IMR-90 (cell line): ENCODE data around the gene PITX3. TPM values are rescaled to one million over a fixed set of nuclear protein-coding genes. Genes with fewer than 3 reads are reported as not detected.
A peak's percentile ranks its signal among the peaks of the same experiment; 100 is the strongest.

Experiments
- ATAC-seq: fragments of 200-7000 bp; cut with Tn5 transposase; 2 replicates; pipeline ENCODE4 v1.9.1; 2020; ENCODE audit warnings: low read depth, mild to moderate bottlenecking, moderate library complexity
- BruUV-seq: library from RNA; stranded (reverse); fragments of 400-500 nt; replicated peaks from 2 replicates; lab custom pipeline; 2021; lab: Mats Ljungman, UMichigan
- CTCF ChIA-PET: fragments of 300-600 bp; formaldehyde crosslinking; extraction: SDS; loops from one replicate; lab custom pipeline; 2021; ENCODE audit warnings: antibody characterized with exemption; lab: Yijun Ruan, JAX
- POLR2A ChIA-PET: fragments of 300-600 bp; sonication (Branson Sonifier 250); formaldehyde crosslinking; loops from one replicate; lab custom pipeline; 2022; ENCODE audit warnings: antibody characterized with exemption; ENCODE audit not compliant: unreplicated experiment; lab: Charles Lee
- DNase-seq: peaks from one replicate; pipeline ENCODE4 v3.0.0; 2013
- H2AFZ ChIP-seq: replicated peaks from 2 replicates; pipeline ENCODE3; 2013; ENCODE audit warnings: low read length, mild to moderate bottlenecking; ENCODE audit not compliant: poor library complexity
- H2AK5ac ChIP-seq: 2 replicates; pipeline ENCODE4 v1.6.1; 2013; ENCODE audit warnings: low read depth, low read length, inconsistent platforms
- H2AK9ac ChIP-seq: replicated peaks from 2 replicates; pipeline ENCODE3; 2013; ENCODE audit warnings: mild to moderate bottlenecking, low read depth, low read length, moderate library complexity; ENCODE audit not compliant: poor library complexity
- H2BK120ac ChIP-seq: 2 replicates; pipeline ENCODE4 v1.6.1; 2013; ENCODE audit warnings: low read depth, low read length, inconsistent platforms
- H2BK15ac ChIP-seq: 3 replicates; pipeline ENCODE4 v1.6.1; 2013; ENCODE audit warnings: low read depth, low read length, inconsistent platforms
- H2BK20ac ChIP-seq: 2 replicates; pipeline ENCODE4 v1.6.1; 2013; ENCODE audit warnings: low read depth, mild to moderate bottlenecking, inconsistent platforms, low read length, moderate library complexity
- H2BK5ac ChIP-seq: 2 replicates; pipeline ENCODE4 v1.6.1; 2013; ENCODE audit warnings: mild to moderate bottlenecking, low read depth, low read length, inconsistent platforms; ENCODE audit not compliant: poor library complexity, severe bottlenecking
- H3K14ac ChIP-seq: replicated peaks from 2 replicates; pipeline ENCODE4 v1.6.1; 2013; ENCODE audit warnings: low read depth, low read length, inconsistent platforms
- H3K18ac ChIP-seq: 2 replicates; pipeline ENCODE4 v1.6.1; 2013; ENCODE audit warnings: low read depth, low read length, control low read depth
- H3K23ac ChIP-seq: 2 replicates; pipeline ENCODE4 v1.6.1; 2013; ENCODE audit warnings: low read depth, low read length, inconsistent platforms
- H3K27ac ChIP-seq: 2 replicates; pipeline ENCODE4 v1.5.1; 2013; ENCODE audit warnings: mild to moderate bottlenecking, control low read depth, low read length; ENCODE audit not compliant: insufficient read depth
- H3K27me3 ChIP-seq: 2 replicates; pipeline ENCODE4 v1.6.1; 2013; ENCODE audit warnings: low read length; ENCODE audit not compliant: control insufficient read depth, insufficient read depth
- H3K36me3 ChIP-seq: 2 replicates; pipeline ENCODE4 v1.6.1; 2013; ENCODE audit warnings: low read length, mixed read lengths; ENCODE audit not compliant: control insufficient read depth, insufficient read depth
- H3K4ac ChIP-seq: 2 replicates; pipeline ENCODE4 v1.6.1; 2013; ENCODE audit warnings: low read depth, low read length, inconsistent platforms
- H3K4me1 ChIP-seq: 2 replicates; pipeline ENCODE4 v1.6.1; 2013; ENCODE audit warnings: low read length, mixed read lengths; ENCODE audit not compliant: control insufficient read depth, insufficient read depth
- H3K4me2 ChIP-seq: 2 replicates; pipeline ENCODE4 v1.6.1; 2013; ENCODE audit warnings: low read depth, mild to moderate bottlenecking, control low read depth, low read length, moderate library complexity
- H3K4me3 ChIP-seq: 2 replicates; pipeline ENCODE4 v1.5.1; 2013; ENCODE audit warnings: low read depth, mild to moderate bottlenecking, control low read depth, low read length, moderate library complexity; ENCODE audit not compliant: insufficient read depth
- H3K56ac ChIP-seq: 2 replicates; pipeline ENCODE4 v1.6.1; 2013; ENCODE audit warnings: low read length, inconsistent platforms; ENCODE audit not compliant: insufficient read depth; ENCODE audit errors: extremely low read depth
- H3K79me1 ChIP-seq, 2 experiments: 2 replicates each; pipeline ENCODE4 v1.6.1; 2013; ENCODE audit warnings: low read length in 2 of 2, inconsistent platforms in 1 of 2, low read depth in 1 of 2
- H3K9ac ChIP-seq: 2 replicates; pipeline ENCODE4 v1.6.1; 2013; ENCODE audit warnings: low read depth, low read length, control low read depth
- H3K9me1 ChIP-seq: 2 replicates; pipeline ENCODE4 v1.6.1; 2013; ENCODE audit warnings: low read length, inconsistent platforms; ENCODE audit not compliant: insufficient read depth
- H3K9me3 ChIP-seq: 2 replicates; pipeline ENCODE4 v1.6.1; 2013; ENCODE audit warnings: low read length; ENCODE audit not compliant: control insufficient read depth, insufficient read depth
- H4K20me1 ChIP-seq: 2 replicates; pipeline ENCODE4 v1.6.1; 2013; ENCODE audit warnings: low read length, inconsistent platforms; ENCODE audit not compliant: insufficient read depth
- H4K5ac ChIP-seq: 2 replicates; pipeline ENCODE4 v1.6.1; 2013; ENCODE audit warnings: mild to moderate bottlenecking, low read depth, low read length, control low read depth
- H4K8ac ChIP-seq, 2 experiments: 2 replicates each; pipeline ENCODE4 v1.6.1; 2013; ENCODE audit warnings: low read depth in 2 of 2, low read length in 2 of 2, control low read depth in 1 of 2, inconsistent platforms in 1 of 2
- H4K91ac ChIP-seq: 2 replicates; pipeline ENCODE4 v1.6.1; 2013; ENCODE audit warnings: low read depth, low read length, inconsistent platforms; ENCODE audit not compliant: insufficient read depth
- CHD1 ChIP-seq: IDR thresholded peaks from 2 replicates; pipeline ENCODE4 v1.6.1; 2012; ENCODE audit warnings: low read depth, low read length, improper control_type of control experiment
- MAZ ChIP-seq: IDR thresholded peaks from 2 replicates; pipeline ENCODE4 v1.6.1; 2012; ENCODE audit warnings: low read depth, mild to moderate bottlenecking, low read length, improper control_type of control experiment, moderate library complexity, borderline replicate concordance
- MXI1 ChIP-seq: IDR thresholded peaks from 2 replicates; pipeline ENCODE4 v1.6.1; 2012; ENCODE audit warnings: low read depth, mild to moderate bottlenecking, low read length, moderate library complexity, borderline replicate concordance
- NFE2L2 ChIP-seq: fragments of 150-350 bp; IDR thresholded peaks from 2 replicates; pipeline ENCODE4 v1.6.1; 2016; ENCODE audit warnings: low read depth, mild to moderate bottlenecking, low read length
- RFX5 ChIP-seq: IDR thresholded peaks from 2 replicates; pipeline ENCODE4 v1.8.0; 2012; ENCODE audit warnings: low read depth, mild to moderate bottlenecking, low read length, moderate library complexity
- WGBS, 2 experiments: methylation state at CpG; one replicate each; pipeline versions ENCODE4 v1.1.5 to v1.1.7; 2013; ENCODE audit warnings: missing lambda C conversion rate in 2 of 2; ENCODE audit not compliant: insufficient read length in 1 of 2; ENCODE audit errors: extremely low coverage in 2 of 2; 5-methylcytosine and 5-hydroxymethylcytosine counted together
- dilution Hi-C: fragments of 300-500 bp; cut with HindIII; formaldehyde crosslinking; loops from one replicate; pipeline ENCODE4 v1.14.3; 2018; ENCODE audit warnings: low sequenced_read_pairs; ENCODE audit not compliant: unreplicated experiment
- in situ Hi-C: fragments of 300-500 bp; cut with MboI; formaldehyde crosslinking; loops from 3 replicates; pipeline ENCODE4 v1.14.3; 2019; ENCODE audit warnings: low sequenced_read_pairs, inconsistent platforms, mixed read lengths
- intact Hi-C: fragments of 100-400 bp; cut with micrococcal nuclease; formaldehyde crosslinking; loops from 2 replicates; pipeline ENCODE4 v1.10.0; 2022
- polyA plus RNA-seq, 3 experiments: library from polyadenylated mRNA; depleted of rRNA; stranded (reverse); fragments of >200 nt; gene quantifications; 2 replicates each; pipeline ENCODE4 v1.2.3, GENCODE V29; 2012; ENCODE audit warnings: low replicate concordance in 1 of 3
- total RNA-seq: library from RNA; depleted of rRNA; stranded (reverse); fragments of >200 nt; gene quantifications from 2 replicates; pipeline ENCODE4 v1.2.3, GENCODE V29; 2012

The PITX3 gene
- total and polyA plus RNA-seq, 2 of the 4 experiments (the other 2 are of a cell fraction): not detected

DNA sequence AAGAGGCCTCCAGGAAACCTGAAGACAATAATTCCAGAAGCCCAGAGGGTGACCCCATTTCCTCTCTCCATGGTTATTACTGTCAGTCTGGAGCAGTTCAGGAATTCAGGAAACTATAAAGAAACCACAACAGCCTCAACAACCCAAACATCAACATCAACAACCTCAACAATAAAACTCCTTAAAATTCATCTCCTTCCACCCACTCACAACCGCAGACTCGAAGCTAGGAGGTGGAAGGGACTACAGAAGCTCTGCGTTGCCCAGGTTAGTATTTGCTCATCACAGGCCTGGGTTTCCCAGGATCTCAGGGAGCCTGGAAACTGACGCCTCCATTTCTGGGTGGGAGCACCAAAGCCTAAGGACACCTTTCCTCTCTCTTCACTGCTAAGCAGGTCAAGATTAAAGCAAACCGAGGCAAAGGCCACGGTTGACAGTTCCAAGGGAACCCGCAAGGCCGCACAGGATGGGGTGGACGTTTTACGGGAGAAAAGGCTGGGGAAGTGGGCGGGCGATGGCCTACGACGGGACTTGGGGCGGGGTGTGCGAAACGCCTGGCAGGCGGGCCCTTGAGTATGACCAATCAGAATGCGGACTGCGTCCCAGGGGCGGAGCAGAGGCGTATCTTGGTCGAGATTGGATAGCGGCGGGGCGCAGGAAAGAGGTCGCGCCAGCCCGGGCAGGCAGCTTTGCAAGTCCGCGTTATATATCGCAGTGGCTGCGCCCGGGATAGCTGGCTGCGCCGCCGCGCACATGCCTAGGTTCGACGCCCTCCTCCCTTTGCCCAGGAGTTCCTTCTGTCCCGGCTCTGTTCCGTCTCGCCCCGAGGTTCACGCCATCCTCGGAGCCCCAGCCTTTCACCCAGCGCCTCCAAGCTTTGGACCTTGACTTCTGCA, 15.4 kb downstream of the PITX3 start, which contains the start of gene ELOVL3:
TSS of gene ELOVL3 (plus strand) at position 654 of the 896 bp plus-strand sequence. CDS start 250 bp downstream, outside the sequence.
- BruUV-seq: no TSS peak
- dilution Hi-C loops (no loop called here), intact Hi-C loops (loop anchor here (10.0 kb wide), 1 partner anchor 359 kb away; no protein-coding TSS in a partner anchor), in situ Hi-C loops (loop anchor here (5.0 to 10.0 kb wide), 3 partner anchors 59 to 259 kb away; no protein-coding TSS in a partner anchor)
- peak within 1 kb of the TSS; percentile 54 for H3K9ac ChIP-seq
- H2AK9ac ChIP-seq: no peak within 1 kb of the TSS
- H3K27me3 ChIP-seq: peaks cover 22% of the 10 kb centered on the region
- peak within 1 kb of the TSS; percentile 14; the same call in 1 of the 2 replicates for H3K4ac ChIP-seq
- CTCF ChIA-PET: interaction anchor here (1.2 to 1.7 kb wide), 2 partner anchors 56 to 126 kb away, joined by 6 to 8 read pairs; no protein-coding TSS in a partner anchor
- H2BK5ac ChIP-seq: peak within 1 kb of the TSS; percentile 45
- H3K9me3 ChIP-seq: no peaks in the 10 kb centered on the region
- H3K4me3 ChIP-seq: peak within 1 kb of the TSS; percentile 33
- H3K14ac ChIP-seq: peak within 1 kb of the TSS; percentile 82
- peak within 1 kb of the TSS; percentile 9; the same call in 1 of the 2 replicates for H2BK120ac ChIP-seq
- no peak within 1 kb of the TSS for H2AK5ac ChIP-seq
- 2% methylated on average over 37 of the region's 47 CpGs; no CpG with 5 or more reads in 1 of the 2 experiments for WGBS, 2 experiments
- peak within 1 kb of the TSS; percentile 91 for H4K5ac ChIP-seq
- H2BK15ac ChIP-seq: no peak within 1 kb of the TSS
- no peak within 1 kb of the TSS for H3K23ac ChIP-seq
- DNase-seq: peak; percentile 91
- peak within 1 kb of the TSS; percentile 26; the same call in 1 of the 2 replicates for H4K91ac ChIP-seq
- H2AFZ ChIP-seq: peak within 1 kb of the TSS; percentile 95
- H3K27ac ChIP-seq: peak within 1 kb of the TSS; percentile 35
- H4K20me1 ChIP-seq: peaks cover 10% of the 10 kb centered on the region
- TF ChIP-seq MAZ (peak; percentile 40; the same call in 1 of the 2 replicates), CHD1 (no peak), MXI1 (no peak), NFE2L2 (no peak), RFX5 (peak; percentile 10; the same call in 1 of the 2 replicates)
- H4K8ac ChIP-seq: peak within 1 kb of the TSS; percentile 26 to 93
- peak; percentile 96 for ATAC-seq
- peak within 1 kb of the TSS; percentile 78 for H3K18ac ChIP-seq
- H3K36me3 ChIP-seq: no peaks in the 10 kb centered on the region
- POLR2A ChIA-PET: no interaction called here
- H3K56ac ChIP-seq: no peak within 1 kb of the TSS
- no peaks in the 10 kb centered on the region for H3K79me1 ChIP-seq
- peaks cover 11% of the 10 kb centered on the region for H3K4me1 ChIP-seq
- H3K4me2 ChIP-seq: peak within 1 kb of the TSS; percentile 93
- 0 out of 2 replicates have a peak, but pooled peaks cover 3% of the 10 kb centered on the region for H3K9me1 ChIP-seq
- H2BK20ac ChIP-seq: no peak within 1 kb of the TSS
